Endothelial cell (in vitro differentiated cells): Measurements from ENCODE around the gene KCNQ4. TPM values are rescaled to one million over a fixed set of nuclear protein-coding genes. Genes with fewer than 3 reads are reported as not detected.

Source experiments
- DNase-seq: peaks from one replicate; pipeline ENCODE4 v3.0.0; 2021; ENCODE audit warnings: low spot score
- H3K27ac Mint-ChIP-seq: one replicate; pipeline ENCODE4 v1.8.0; 2021; ENCODE audit warnings: mixed read lengths, inconsistent platforms; ENCODE audit not compliant: unreplicated experiment
- H3K27me3 Mint-ChIP-seq: one replicate; pipeline ENCODE4 v1.8.0; 2021; ENCODE audit warnings: mild to moderate bottlenecking, moderate library complexity, mixed read lengths, inconsistent platforms; ENCODE audit not compliant: unreplicated experiment
- H3K36me3 Mint-ChIP-seq: one replicate; pipeline ENCODE4 v1.8.0; 2021; ENCODE audit warnings: mild to moderate bottlenecking, low read depth, mixed read lengths, inconsistent platforms; ENCODE audit not compliant: unreplicated experiment
- H3K4me1 Mint-ChIP-seq: one replicate; pipeline ENCODE4 v1.8.0; 2021; ENCODE audit warnings: mild to moderate bottlenecking, mixed read lengths, inconsistent platforms; ENCODE audit not compliant: unreplicated experiment
- H3K4me3 Mint-ChIP-seq: one replicate; pipeline ENCODE4 v1.8.0; 2021; ENCODE audit warnings: mild to moderate bottlenecking, mixed read lengths, inconsistent platforms; ENCODE audit not compliant: unreplicated experiment
- H3K9me3 Mint-ChIP-seq: one replicate; pipeline ENCODE4 v1.8.0; 2021; ENCODE audit warnings: mixed read lengths, inconsistent platforms; ENCODE audit not compliant: unreplicated experiment
- total RNA-seq: library from RNA; stranded (reverse); fragmentation: NEBNext Ultra II Directional; extraction: Animal tissue kit (Norgen Biotek cat#: 25700); gene quantifications from one replicate; pipeline ENCODE4 v1.2.1, GENCODE V29; 2021; ENCODE audit not compliant: unreplicated experiment
- TF ChIP-seq, protein P1 (sequence below): fragments of 200-600 bp; sonication (generic); IDR thresholded peaks from one replicate; pipeline ENCODE4 v1.5.0; 2021; ENCODE audit warnings: antibody characterized with exemption; ENCODE audit not compliant: unreplicated experiment

Gene KCNQ4
- total RNA-seq, 1 donor from 2014 or later, result 1.5 TPM

DNA sequence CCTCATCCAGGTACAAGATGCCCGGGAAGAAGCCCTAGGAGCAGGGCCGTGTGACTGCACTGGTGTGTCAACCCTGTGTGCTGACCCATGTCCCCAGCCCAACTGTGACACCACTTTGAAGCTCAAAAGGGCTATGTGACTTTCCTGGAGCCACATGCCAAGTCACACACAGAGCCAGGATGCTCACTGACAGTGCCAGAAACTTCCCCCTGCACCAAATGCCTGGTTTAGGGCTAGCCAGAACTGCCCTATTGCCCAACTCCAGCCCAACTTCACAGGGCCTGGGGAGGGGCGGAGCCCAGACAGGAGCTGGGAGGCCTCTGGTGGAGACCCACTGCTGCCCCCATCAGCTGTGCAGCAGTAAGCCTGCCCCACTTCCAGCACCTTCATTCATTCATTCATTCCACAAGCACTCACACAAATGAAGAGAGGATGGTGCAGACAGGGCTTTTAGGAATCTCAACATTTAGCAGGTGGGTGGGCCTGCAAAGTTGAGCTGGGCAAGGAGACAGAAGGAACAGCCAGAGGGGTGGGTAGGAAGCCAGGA lies 36.7 kb downstream of the KCNQ4 start:
- H3K9me3 Mint-ChIP-seq, result no peaks in the 10 kb centered on the region

DNA sequence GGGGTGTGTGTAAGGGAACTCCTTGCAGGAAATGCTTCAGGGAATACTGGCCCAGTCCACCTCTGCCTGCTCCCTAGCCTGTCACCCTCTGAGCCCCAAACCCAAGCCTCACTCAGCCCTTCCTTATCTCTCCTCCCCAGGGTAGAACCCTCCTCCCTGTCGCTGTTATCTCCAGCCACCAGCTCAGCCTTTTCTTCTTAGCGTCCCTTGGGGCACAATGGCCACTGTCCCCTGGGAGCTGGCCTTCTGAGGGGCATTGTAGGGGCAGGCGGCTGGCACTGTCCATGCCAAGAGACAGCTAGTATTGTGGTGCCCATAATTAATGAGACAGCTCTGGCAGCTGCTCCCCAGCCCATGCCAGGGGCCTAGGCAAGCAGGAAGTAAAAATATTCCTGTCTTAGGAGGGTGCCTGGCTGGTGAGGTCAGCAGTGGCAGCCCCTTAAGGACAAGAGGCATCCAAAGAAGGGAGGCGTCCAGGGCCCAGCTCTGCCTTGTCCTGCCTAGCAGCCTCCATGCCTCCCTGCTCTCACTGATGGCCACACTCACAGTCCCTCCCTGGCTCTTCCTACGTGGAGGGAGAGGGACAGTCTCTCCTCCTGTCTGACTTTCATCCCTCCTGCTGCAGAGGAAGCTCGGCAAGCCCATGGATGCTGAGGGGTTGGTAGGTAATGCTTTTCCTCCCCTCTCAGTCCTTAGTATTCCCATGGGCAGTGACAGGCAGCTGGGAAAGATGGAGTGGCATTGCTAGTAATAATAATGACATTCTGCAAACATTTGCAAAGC lies 37.5 kb downstream of the KCNQ4 start:
- H3K27ac Mint-ChIP-seq, result no peak overlapping the region
- TF ChIP-seq, protein P1, sequence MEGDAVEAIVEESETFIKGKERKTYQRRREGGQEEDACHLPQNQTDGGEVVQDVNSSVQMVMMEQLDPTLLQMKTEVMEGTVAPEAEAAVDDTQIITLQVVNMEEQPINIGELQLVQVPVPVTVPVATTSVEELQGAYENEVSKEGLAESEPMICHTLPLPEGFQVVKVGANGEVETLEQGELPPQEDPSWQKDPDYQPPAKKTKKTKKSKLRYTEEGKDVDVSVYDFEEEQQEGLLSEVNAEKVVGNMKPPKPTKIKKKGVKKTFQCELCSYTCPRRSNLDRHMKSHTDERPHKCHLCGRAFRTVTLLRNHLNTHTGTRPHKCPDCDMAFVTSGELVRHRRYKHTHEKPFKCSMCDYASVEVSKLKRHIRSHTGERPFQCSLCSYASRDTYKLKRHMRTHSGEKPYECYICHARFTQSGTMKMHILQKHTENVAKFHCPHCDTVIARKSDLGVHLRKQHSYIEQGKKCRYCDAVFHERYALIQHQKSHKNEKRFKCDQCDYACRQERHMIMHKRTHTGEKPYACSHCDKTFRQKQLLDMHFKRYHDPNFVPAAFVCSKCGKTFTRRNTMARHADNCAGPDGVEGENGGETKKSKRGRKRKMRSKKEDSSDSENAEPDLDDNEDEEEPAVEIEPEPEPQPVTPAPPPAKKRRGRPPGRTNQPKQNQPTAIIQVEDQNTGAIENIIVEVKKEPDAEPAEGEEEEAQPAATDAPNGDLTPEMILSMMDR, result no peak

More for the DNA sequence above, 36.7 kb downstream of the KCNQ4 start:
- Mint-ChIP-seq H3K4me1 (peaks cover 18% of the 10 kb centered on the region), H3K27me3 (peaks cover 6% of the 10 kb centered on the region), H3K27ac (no peak overlapping the region), H3K36me3 (no peaks in the 10 kb centered on the region), H3K4me3 (no peak overlapping the region)
- no peak for DNase-seq
- TF ChIP-seq, protein P1, result no peak

DNA sequence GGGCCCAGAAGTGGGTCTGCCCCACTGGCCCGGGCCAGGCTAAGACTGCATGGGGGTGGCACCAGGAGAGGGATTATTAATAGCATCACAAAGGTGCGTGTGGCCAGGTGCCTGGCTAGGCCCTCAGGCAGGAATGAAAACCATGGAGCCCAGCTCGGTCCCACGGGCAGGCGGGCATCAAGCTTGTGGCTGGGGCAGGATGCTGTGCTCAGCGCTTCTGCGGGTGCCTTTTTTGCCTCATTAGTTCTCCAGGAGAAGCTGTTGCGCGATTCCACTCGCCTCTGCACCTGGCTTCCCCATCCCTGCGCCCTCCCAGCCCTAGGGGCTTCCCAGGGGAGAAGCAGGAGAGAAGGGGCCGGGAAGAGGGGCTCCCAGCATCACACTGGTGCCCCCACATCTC lies 39.3 kb downstream of the KCNQ4 start:
- Mint-ChIP-seq H3K9me3 (no peaks in the 10 kb centered on the region), H3K4me3 (no peak overlapping the region), H3K4me1 (peaks cover 27% of the 10 kb centered on the region), H3K36me3 (no peaks in the 10 kb centered on the region), H3K27ac (peak overlapping the region; percentile 37), H3K27me3 (peaks cover 1% of the 10 kb centered on the region)
- no peak for DNase-seq
- TF ChIP-seq, protein P1, result no peak

More for the DNA sequence above, 37.5 kb downstream of the KCNQ4 start:
- no peak overlapping the region for H3K4me3 Mint-ChIP-seq
- no peak for DNase-seq
- no peaks in the 10 kb centered on the region for H3K9me3 Mint-ChIP-seq
- no peaks in the 10 kb centered on the region for H3K36me3 Mint-ChIP-seq
- H3K4me1 Mint-ChIP-seq, result peaks cover 20% of the 10 kb centered on the region
- H3K27me3 Mint-ChIP-seq, result peaks cover 6% of the 10 kb centered on the region

DNA sequence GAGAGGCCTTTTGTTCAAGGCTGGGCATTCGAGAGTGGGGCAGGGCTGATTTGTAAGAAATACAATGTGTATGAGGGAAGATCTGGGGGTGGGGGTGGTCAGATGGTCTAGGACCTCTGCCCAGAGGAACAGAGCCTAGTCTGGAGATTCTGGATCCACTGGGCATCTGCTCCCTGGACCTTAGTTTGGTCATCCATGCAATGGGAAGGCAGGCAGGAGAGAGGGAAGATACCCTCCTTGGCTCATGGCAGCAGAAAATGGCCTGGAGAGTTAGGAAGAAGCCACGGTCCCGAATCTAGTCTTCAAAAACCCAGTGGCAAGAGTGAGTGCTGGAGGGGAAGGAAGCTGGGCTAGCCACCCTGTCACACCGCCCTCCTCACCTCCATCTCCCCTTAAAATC lies 39.8 kb downstream of the KCNQ4 start:
- peak overlapping the region; percentile 37 for H3K27ac Mint-ChIP-seq
- TF ChIP-seq, protein P1, result no peak
- DNase-seq, result no peak
- no peaks in the 10 kb centered on the region for H3K27me3 Mint-ChIP-seq
- H3K4me3 Mint-ChIP-seq, result no peak overlapping the region
- no peaks in the 10 kb centered on the region for H3K36me3 Mint-ChIP-seq
- H3K4me1 Mint-ChIP-seq, result peaks cover 27% of the 10 kb centered on the region
- H3K9me3 Mint-ChIP-seq, result no peaks in the 10 kb centered on the region

DNA sequence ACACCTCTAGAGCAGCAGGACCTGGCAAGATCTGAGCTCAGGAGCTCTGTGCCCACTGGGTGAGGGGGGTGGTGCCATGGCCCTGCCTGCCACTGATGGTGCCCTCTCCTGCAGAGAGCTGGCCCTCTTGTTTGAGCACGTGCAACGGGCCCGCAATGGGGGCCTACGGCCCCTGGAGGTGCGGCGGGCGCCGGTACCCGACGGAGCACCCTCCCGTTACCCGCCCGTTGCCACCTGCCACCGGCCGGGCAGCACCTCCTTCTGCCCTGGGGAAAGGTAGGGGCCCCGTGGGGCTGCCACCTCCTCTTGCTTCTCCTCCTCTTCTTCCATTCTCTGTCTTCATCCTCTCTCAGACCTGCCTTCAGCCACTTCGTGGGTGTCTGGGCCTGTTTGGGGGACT lies 40.4 kb downstream of the KCNQ4 start:
- no peak for DNase-seq
- H3K4me1 Mint-ChIP-seq, result peaks cover 27% of the 10 kb centered on the region
- H3K36me3 Mint-ChIP-seq, result no peaks in the 10 kb centered on the region
- peaks cover under 1% of the 10 kb centered on the region for H3K27me3 Mint-ChIP-seq
- TF ChIP-seq, protein P1, result no peak
- H3K4me3 Mint-ChIP-seq, result no peak overlapping the region
- no peak overlapping the region for H3K27ac Mint-ChIP-seq
- no peaks in the 10 kb centered on the region for H3K9me3 Mint-ChIP-seq
